Measurements from ENCODE around the gene B4GALT6. TPM values are rescaled to one million over a fixed set of nuclear protein-coding genes. Genes with fewer than 3 reads are reported as not detected.

Gene B4GALT6
- total and polyA plus RNA-seq, 2 donors (not counting 1 experiment from before 2014, with no cell fraction given) = 1.7 TPM; not detected in 1

DNA sequence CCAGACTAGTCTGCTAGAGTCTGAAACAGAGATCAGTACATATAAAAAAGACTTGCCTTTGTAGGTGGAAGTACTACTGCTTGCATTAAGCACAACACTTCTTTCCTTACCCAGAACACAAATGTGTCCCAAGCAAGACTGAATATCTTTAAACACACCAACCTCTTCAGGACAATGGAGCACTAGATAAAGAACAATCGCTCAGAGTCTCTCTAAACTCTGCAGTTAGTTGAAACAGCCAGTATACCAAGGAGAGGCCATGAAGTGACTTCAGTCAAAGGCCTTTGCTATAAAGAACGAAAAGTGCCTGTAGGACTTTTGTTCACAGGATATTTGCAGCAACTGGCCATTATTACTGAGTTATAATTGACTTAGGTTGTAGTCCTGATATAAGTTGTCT lies 9.9 kb upstream of the B4GALT6 start:
- Histone ChIP-seq H3K36me3 (replicated peaks in 1 of 2; ENCODE audit: control extremely low read depth in 1 of 2, control insufficient read depth in 1 of 2, extremely low read depth in 1 of 2, insufficient read depth in 2 of 2, low read length in 1 of 2) (no peaks in the 10 kb centered on the region), H3K9ac (ENCODE audit: low read length) (no peak overlapping the region), H3K27me3 (replicated peaks in 1 of 4; ENCODE audit: control extremely low read depth in 1 of 4, control insufficient read depth in 3 of 4, insufficient read depth in 4 of 4, low read length in 3 of 4) (no peaks in the 10 kb centered on the region), H3K4me1 (ENCODE audit: control insufficient read depth in 2 of 2, insufficient read depth in 2 of 2, low read length in 2 of 2) (no peaks in the 10 kb centered on the region), H4K20me1 (ENCODE audit: control insufficient read depth, insufficient read depth, low read length, poor library complexity, severe bottlenecking) (no peaks in the 10 kb centered on the region), H3K4me3 (ENCODE audit: control extremely low read depth in 1 of 5, extremely low read depth in 1 of 5, insufficient read depth in 1 of 5, low read depth in 2 of 5, low read length in 4 of 5) (no peak overlapping the region), H3K27ac (ENCODE audit: low read length in 2 of 2) (no peak overlapping the region), H3K9me3 (ENCODE audit: control extremely low read depth in 1 of 3, control insufficient read depth in 2 of 3, insufficient read depth in 1 of 3, low read length in 2 of 3) (no peaks in the 10 kb centered on the region), H3K4me2 (replicated peaks; ENCODE audit: low read depth, low read length, poor library complexity, severe bottlenecking) (no peak overlapping the region), H3K79me2 (ENCODE audit: control insufficient read depth, insufficient read depth, low read length) (no peaks in the 10 kb centered on the region), H2AFZ (ENCODE audit: insufficient read depth, low read depth, low read length, poor library complexity, severe bottlenecking) (no peak overlapping the region)
- ChIA-PET POLR2A (no interaction called here), CTCF (no interaction called here)
- no peak for TF ChIP-seq CTCF (IDR thresholded peaks at IDR 0.05)
- no peak for TF ChIP-seq EZH2 (IDR thresholded peaks at IDR 0.05; ENCODE audit: borderline replicate concordance, insufficient read depth, low read depth, low read length, poor library complexity, severe bottlenecking)
- ATAC-seq (ENCODE audit: low read depth) (no peak), DNase-seq (no peak)
- H3K4me3 Mint-ChIP-seq = no peak overlapping the region
- intact Hi-C loops (cut with micrococcal nuclease) = no loop called here
- H3K4me1 Mint-ChIP-seq = no peaks in the 10 kb centered on the region
- WGBS (ENCODE audit: insufficient coverage) = 100% methylated on average over 2 of the region's 2 CpGs
- peaks cover 7% of the 10 kb centered on the region for H3K27me3 Mint-ChIP-seq
- no peak overlapping the region for H3K27ac Mint-ChIP-seq
- no peaks in the 10 kb centered on the region for H3K9me3 Mint-ChIP-seq (ENCODE audit: insufficient read depth)

- Histone ChIP-seq H3K4me1 (ENCODE audit: control insufficient read depth in 2 of 2, insufficient read depth in 2 of 2, low read length in 2 of 2) (peaks cover 16 to 17% of the 10 kb centered on the region in 2 donors), H3K9me3 (ENCODE audit: control extremely low read depth in 1 of 3, control insufficient read depth in 2 of 3, insufficient read depth in 1 of 3, low read length in 2 of 3) (no peaks in the 10 kb centered on the region), H3K27ac (ENCODE audit: low read length in 2 of 2) (no peak overlapping the region), H3K4me3 (ENCODE audit: control extremely low read depth in 1 of 5, extremely low read depth in 1 of 5, insufficient read depth in 1 of 5, low read depth in 2 of 5, low read length in 4 of 5) (no peak overlapping the region), H3K27me3 (replicated peaks in 1 of 4; ENCODE audit: control extremely low read depth in 1 of 4, control insufficient read depth in 3 of 4, insufficient read depth in 4 of 4, low read length in 3 of 4) (peaks cover 0 to 18% (median 15%) of the 10 kb centered on the region in 4 experiments), H3K79me2 (ENCODE audit: control insufficient read depth, insufficient read depth, low read length) (no peaks in the 10 kb centered on the region), H2AFZ (ENCODE audit: insufficient read depth, low read depth, low read length, poor library complexity, severe bottlenecking) (no peak overlapping the region), H3K4me2 (replicated peaks; ENCODE audit: low read depth, low read length, poor library complexity, severe bottlenecking) (no peak overlapping the region), H3K36me3 (replicated peaks in 1 of 2; ENCODE audit: control extremely low read depth in 1 of 2, control insufficient read depth in 1 of 2, extremely low read depth in 1 of 2, insufficient read depth in 2 of 2, low read length in 1 of 2) (no peaks in the 10 kb centered on the region), H4K20me1 (ENCODE audit: control insufficient read depth, insufficient read depth, low read length, poor library complexity, severe bottlenecking) (no peaks in the 10 kb centered on the region), H3K9ac (ENCODE audit: low read length) (no peak overlapping the region)
- CTCF ChIA-PET = no interaction called here
- no CpG with 5 or more reads among the region's 2 CpGs for WGBS (ENCODE audit: insufficient coverage)
- DNase-seq (no peak), ATAC-seq (ENCODE audit: low read depth) (no peak)
- TF ChIP-seq CTCF (IDR thresholded peaks at IDR 0.05) (no peak), EZH2 (IDR thresholded peaks at IDR 0.05; ENCODE audit: borderline replicate concordance, insufficient read depth, low read depth, low read length, poor library complexity, severe bottlenecking) (no peak)
- Mint-ChIP-seq H3K9me3 (ENCODE audit: insufficient read depth) (no peaks in the 10 kb centered on the region), H3K27me3 (peaks cover 33% of the 10 kb centered on the region), H3K4me3 (no peak overlapping the region), H3K4me1 (peaks cover 17% of the 10 kb centered on the region), H3K27ac (no peak overlapping the region)
- POLR2A ChIA-PET = no interaction called here
- intact Hi-C loops (cut with micrococcal nuclease) = no loop called here
These were observed 4.2 kb upstream of the B4GALT6 start for GRCh38 chr18:31688606-31689005.
